Gastrocnemius medialis (tissue), 4 donors: ENCODE results near the gene ZNF649. TPM values are rescaled to one million over a fixed set of nuclear protein-coding genes. Genes with fewer than 3 reads are reported as not detected.

Source experiments
- ATAC-seq, 2 donors: fragments of 150-250 bp; one replicate each; pipeline ENCODE4 v1.9.1; 2016
- DNase-seq, 2 donors: peaks; one replicate each; pipeline ENCODE4 v3.0.0-alpha.2; 2019
- H3K27ac ChIP-seq, 4 donors: fragments of 200-600 bp; sonication (generic); 1 replicate in 1 of 4; 2 replicates in 3 of 4; pipeline ENCODE4 v1.5.1; 2016 to 2018; ENCODE audit warnings: mild to moderate bottlenecking in 2 of 4, moderate library complexity in 1 of 4
- H3K27me3 ChIP-seq, 3 donors: fragments of 200-600 bp; sonication (generic) in 2 of 3; 1 replicate in 1 of 3; 2 replicates in 2 of 3; pipeline versions ENCODE4 v1.5.1 to v1.6.0; 2016 to 2019; ENCODE audit warnings: mild to moderate bottlenecking in 1 of 3, moderate library complexity in 1 of 3
- H3K36me3 ChIP-seq, 2 donors: fragments of 200-600 bp; sonication (generic) in 1 of 2; one replicate each; pipeline ENCODE4 v1.5.1; 2017 to 2018
- H3K4me1 ChIP-seq, 2 donors: fragments of 200-600 bp; sonication (generic) in 1 of 2; one replicate each; pipeline ENCODE4 v1.5.1; 2016 to 2017; ENCODE audit warnings: mild to moderate bottlenecking in 2 of 2
- H3K4me3 ChIP-seq, 4 donors: fragments of 200-600 bp; sonication (generic) in 3 of 4; 1 replicate in 1 of 4; 2 replicates in 3 of 4; pipeline ENCODE4 v1.5.1; 2016 to 2019; ENCODE audit warnings: mild to moderate bottlenecking in 2 of 4
- H3K9me3 ChIP-seq, 3 donors: fragments of 200-600 bp; sonication (generic) in 2 of 3; 1 replicate in 1 of 3; 2 replicates in 2 of 3; pipeline ENCODE4 v1.5.1; 2016 to 2019
- POLR2A ChIP-seq, 2 donors: fragments of 450-650 bp; IDR thresholded peaks; one replicate each; pipeline ENCODE4 v1.6.1; 2017; ENCODE audit warnings: antibody characterized with exemption in 2 of 2, mild to moderate bottlenecking in 2 of 2, moderate library complexity in 2 of 2
- in situ Hi-C, 4 donors: fragments of 200-750 bp; cut with MboI; loops; one replicate each; pipeline versions ENCODE4 v1.15.0 to v1.8.0; 2017; ENCODE audit warnings: low sequenced_read_pairs in 4 of 4
- intact Hi-C: fragments of 100-400 bp; cut with DNase I; formaldehyde crosslinking; loops from one replicate; pipeline ENCODE4 v1.15.1; 2023; ENCODE audit warnings: low total_unique reads
- total RNA-seq, 4 donors: library from RNA; depleted of rRNA; stranded (reverse); fragments of >200 nt; gene quantifications; one replicate each; pipeline versions ENCODE4 v1.1.0 to v1.2.3, GENCODE V29; 2016
- TF ChIP-seq, protein P1 (sequence below), 5 experiments: fragments of 450-650 bp in 3 of 5; fragments of 200-600 bp in 2 of 5; sonication (generic) in 2 of 5; IDR thresholded peaks in 4 of 5; conservative IDR thresholded peaks in 1 of 5; 1 replicate in 4 of 5; 2 replicates in 1 of 5; pipeline ENCODE4 v1.5.1; 2016 to 2019; ENCODE audit warnings: antibody characterized with exemption in 5 of 5, mild to moderate bottlenecking in 3 of 5, moderate library complexity in 3 of 5

ZNF649 gene
- 1 to 10 TPM; 2.6 to 4.7 (median 4.1) TPM for total RNA-seq

DNA sequence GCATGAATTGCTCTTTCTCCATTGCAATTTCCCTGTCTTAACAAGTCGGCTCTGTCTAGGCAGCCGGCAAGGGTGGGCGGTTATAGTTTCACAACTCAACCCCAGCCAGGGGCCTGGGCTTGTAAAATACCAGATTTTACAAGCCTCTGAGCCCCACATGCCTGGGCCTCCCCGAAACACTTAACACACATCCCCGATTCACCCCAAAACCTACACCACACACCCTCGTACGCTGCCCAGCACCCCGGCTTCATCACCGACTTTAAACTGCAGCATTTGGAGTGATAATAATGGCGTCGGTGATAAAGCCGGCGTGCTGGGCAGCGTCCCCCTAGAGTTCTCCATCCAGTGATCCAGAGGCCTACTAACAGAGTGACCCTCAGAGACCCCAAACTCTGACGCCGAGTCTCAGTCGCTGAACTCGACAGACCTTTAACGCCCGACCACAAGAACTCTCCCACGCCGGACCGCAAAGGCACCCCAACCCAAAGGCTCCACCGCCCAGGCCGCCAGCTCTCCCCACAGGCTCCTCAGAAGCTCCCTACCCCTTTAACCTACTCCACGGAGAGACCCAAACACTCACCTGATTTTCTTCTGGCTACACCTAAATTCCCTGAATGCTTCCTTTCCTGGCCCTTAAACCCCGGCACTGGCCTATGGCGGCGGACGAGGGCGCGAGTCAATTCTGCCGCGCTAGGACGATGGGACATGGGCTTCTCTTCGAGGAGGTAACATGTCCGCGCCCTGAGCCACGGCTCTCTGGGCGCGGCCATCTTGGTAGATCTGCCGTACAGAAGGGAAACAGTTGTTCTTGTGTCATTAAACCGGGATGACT, at the start of gene ZNF649:
TSS of gene ZNF649 (minus strand) at position 687 of the 835 bp plus-strand sequence. CDS start 4,910 bp downstream, outside the sequence.
- H3K27me3 ChIP-seq, result peaks cover 0 to 9% (median 5%) of the 10 kb centered on the region in 3 donors
- H3K36me3 ChIP-seq, result peaks cover 0 to 35% of the 10 kb centered on the region in 2 donors
- DNase-seq (peak; percentile 59 to 79), ATAC-seq (peak; percentile 99 to 100)
- H3K4me3 ChIP-seq, result peak within 1 kb of the TSS; percentile 71 to 86 (median 78)
- H3K27ac ChIP-seq, result peak within 1 kb of the TSS; percentile 80 to 92 (median 85)
- peaks cover 0 to 26% (median 3%) of the 10 kb centered on the region in 3 donors for H3K9me3 ChIP-seq
- H3K4me1 ChIP-seq, result peaks cover 10 to 15% of the 10 kb centered on the region in 2 donors
- intact Hi-C loops, result loop anchor here (1.0 to 10.0 kb wide), 4 partner anchors 16 to 330 kb away; partner anchors contain the start of genes ZNF175, ZNF432 and ZNF613
- TF ChIP-seq, protein P1, sequence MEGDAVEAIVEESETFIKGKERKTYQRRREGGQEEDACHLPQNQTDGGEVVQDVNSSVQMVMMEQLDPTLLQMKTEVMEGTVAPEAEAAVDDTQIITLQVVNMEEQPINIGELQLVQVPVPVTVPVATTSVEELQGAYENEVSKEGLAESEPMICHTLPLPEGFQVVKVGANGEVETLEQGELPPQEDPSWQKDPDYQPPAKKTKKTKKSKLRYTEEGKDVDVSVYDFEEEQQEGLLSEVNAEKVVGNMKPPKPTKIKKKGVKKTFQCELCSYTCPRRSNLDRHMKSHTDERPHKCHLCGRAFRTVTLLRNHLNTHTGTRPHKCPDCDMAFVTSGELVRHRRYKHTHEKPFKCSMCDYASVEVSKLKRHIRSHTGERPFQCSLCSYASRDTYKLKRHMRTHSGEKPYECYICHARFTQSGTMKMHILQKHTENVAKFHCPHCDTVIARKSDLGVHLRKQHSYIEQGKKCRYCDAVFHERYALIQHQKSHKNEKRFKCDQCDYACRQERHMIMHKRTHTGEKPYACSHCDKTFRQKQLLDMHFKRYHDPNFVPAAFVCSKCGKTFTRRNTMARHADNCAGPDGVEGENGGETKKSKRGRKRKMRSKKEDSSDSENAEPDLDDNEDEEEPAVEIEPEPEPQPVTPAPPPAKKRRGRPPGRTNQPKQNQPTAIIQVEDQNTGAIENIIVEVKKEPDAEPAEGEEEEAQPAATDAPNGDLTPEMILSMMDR (IDR thresholded peaks at IDR 0.05 in 4 of 5, conservative IDR thresholded peaks at IDR 0.05 in 1 of 5), result no peak
- no peak for TF ChIP-seq POLR2A (IDR thresholded peaks at IDR 0.05)
- in situ Hi-C loops, result no loop called here

DNA sequence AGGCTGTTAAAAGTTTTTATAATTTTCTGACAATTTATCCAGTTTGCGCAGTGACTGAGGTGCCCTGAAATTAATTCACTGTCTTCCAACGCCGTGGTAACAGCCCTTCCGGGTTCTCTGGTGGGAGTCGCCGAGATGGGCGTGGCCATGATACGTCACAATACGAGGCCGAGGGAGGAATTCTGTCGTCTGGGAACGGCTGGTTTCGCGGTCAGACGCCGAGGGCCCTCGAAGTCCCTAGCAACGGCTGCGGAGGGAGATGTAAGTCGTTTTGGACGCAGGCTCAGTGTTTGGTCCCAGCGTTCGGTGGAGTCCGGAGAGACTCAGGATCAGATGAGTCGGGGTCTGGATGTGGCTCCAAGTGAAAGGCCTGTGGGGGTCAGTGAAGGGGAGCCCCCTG, 44.2 kb upstream of the ZNF649 start:
- no peak for DNase-seq

DNA sequence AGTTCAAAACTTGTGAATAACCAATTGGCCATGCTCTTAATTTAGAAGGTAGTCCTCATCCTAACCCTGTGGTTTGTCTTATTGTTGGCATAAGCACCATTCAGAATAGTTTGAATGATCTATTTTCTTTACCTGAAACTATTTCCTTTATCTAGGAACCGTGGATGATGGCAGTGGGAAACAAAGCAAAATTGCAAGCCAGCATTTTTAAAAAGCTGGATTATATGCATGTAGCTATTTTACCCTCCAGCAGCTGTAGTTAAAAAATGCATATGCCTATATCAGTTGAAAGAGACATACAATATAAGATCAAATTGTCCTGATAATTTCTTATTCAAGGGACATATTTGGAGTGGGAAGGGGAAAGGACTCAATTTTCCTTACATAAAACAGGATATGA, 41.8 kb upstream of the ZNF649 start:
- DNase-seq (no peak), ATAC-seq (no peak)
- H3K27ac ChIP-seq, result no peak overlapping the region
- peaks cover 20 to 86% (median 54%) of the 10 kb centered on the region in 3 donors for H3K9me3 ChIP-seq
- intact Hi-C loops, result no loop called here
- H3K4me1 ChIP-seq, result no peaks in the 10 kb centered on the region
- TF ChIP-seq POLR2A (IDR thresholded peaks at IDR 0.05), result no peak
- TF ChIP-seq, protein P1 (IDR thresholded peaks at IDR 0.05 in 4 of 5, conservative IDR thresholded peaks at IDR 0.05 in 1 of 5), result no peak
- peaks cover 28 to 51% of the 10 kb centered on the region in 2 donors for H3K36me3 ChIP-seq
- in situ Hi-C loops, result no loop called here
- peak overlapping the region in 1 of 4 donors; percentile 26 for H3K4me3 ChIP-seq
- H3K27me3 ChIP-seq, result no peaks in the 10 kb centered on the region

More for the DNA sequence above, 44.2 kb upstream of the ZNF649 start:
- in situ Hi-C loops (no loop called here), intact Hi-C loops (no loop called here)
- Histone ChIP-seq H3K9me3 (peaks cover 13 to 62% (median 46%) of the 10 kb centered on the region in 3 donors), H3K27me3 (no peaks in the 10 kb centered on the region), H3K27ac (no peak overlapping the region), H3K4me1 (no peaks in the 10 kb centered on the region), H3K4me3 (no peak overlapping the region), H3K36me3 (peaks cover 9 to 27% of the 10 kb centered on the region in 2 donors)
- TF ChIP-seq, protein P1 (IDR thresholded peaks at IDR 0.05 in 4 of 5, conservative IDR thresholded peaks at IDR 0.05 in 1 of 5), result no peak
- no peak for TF ChIP-seq POLR2A (IDR thresholded peaks at IDR 0.05)
- no peak for ATAC-seq

DNA sequence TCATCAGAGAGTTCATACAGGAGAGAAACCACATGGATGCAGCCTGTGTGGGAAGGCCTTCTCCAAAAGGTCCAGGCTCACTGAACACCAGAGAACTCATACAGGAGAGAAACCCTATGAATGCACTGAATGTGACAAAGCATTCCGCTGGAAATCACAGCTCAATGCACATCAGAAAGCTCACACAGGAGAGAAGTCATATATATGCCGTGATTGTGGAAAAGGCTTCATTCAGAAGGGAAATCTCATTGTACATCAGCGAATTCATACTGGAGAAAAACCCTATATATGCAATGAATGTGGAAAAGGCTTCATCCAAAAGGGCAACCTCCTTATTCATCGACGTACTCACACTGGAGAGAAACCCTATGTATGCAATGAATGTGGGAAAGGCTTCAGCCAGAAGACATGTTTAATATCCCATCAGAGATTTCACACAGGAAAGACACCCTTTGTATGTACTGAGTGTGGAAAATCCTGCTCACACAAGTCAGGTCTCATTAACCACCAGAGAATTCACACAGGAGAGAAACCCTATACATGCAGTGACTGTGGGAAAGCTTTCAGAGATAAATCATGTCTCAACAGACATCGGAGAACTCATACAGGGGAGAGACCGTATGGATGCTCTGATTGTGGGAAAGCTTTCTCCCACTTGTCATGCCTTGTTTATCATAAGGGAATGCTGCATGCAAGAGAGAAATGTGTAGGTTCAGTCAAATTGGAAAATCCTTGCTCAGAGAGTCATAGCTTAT, 40.2 kb upstream of the ZNF649 start:
- Histone ChIP-seq H3K27me3 (no peaks in the 10 kb centered on the region), H3K9me3 (peaks cover 20 to 92% (median 54%) of the 10 kb centered on the region in 3 donors), H3K4me1 (no peaks in the 10 kb centered on the region), H3K4me3 (peak overlapping the region in 1 of 4 donors; percentile 33), H3K27ac (no peak overlapping the region), H3K36me3 (peaks cover 42 to 67% of the 10 kb centered on the region in 2 donors)
- ATAC-seq, result no peak
- DNase-seq, result no peak
- in situ Hi-C loops (no loop called here), intact Hi-C loops (no loop called here)
- TF ChIP-seq, protein P1 (IDR thresholded peaks at IDR 0.05 in 4 of 5, conservative IDR thresholded peaks at IDR 0.05 in 1 of 5), result no peak
- TF ChIP-seq POLR2A (IDR thresholded peaks at IDR 0.05), result no peak
